ENCODE measurements around the gene HENMT1.
A peak's percentile ranks its signal among the peaks of the same experiment; 100 is the strongest.
"Not testable (repeated sequence)": the region's sequence is repeated elsewhere in the genome, so short reads cannot be mapped to it uniquely, and the experiment has no call there.

The HENMT1 gene

DNA sequence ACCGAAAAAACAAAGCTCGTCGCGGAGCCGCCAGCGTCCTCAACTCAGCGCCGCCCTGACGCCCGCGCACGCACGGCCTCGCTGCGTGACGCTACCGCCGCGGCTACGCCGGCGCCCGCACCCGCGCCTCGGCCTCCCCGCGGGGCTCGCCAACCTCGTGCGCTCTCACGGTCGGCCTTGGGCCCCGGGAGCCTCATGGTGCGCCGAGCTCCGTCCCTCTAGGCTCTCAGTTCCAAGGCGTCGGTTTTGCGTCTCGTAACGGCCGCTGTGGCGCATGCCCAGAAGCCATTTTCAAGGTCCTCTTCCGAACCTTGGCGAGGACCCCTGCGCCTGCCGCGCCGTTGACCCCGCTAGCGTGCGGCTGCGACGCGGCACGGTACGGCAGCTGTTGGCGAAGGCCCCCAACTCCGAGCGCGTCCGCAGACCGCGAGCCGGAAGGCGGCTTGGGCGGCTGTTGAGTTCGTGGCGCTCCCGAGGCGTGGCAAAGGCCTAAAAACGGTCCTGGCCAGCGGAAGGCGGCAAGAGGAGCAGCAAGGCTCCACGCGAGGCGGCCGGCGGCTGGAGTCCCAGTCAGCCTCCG lies at the start of gene HENMT1:
HENMT1 (minus strand) TSS at position 64 of the 580 bp plus-strand sequence. CDS start 1,209 bp downstream, outside the sequence.
- no peak for TF ChIP-seq CTCF (IDR thresholded peaks at IDR 0.05; ENCODE audit: control insufficient read depth, extremely low read depth, insufficient read depth)
- H3K4me3 ChIP-seq (ENCODE audit: low read depth, low read length), result peak within 1 kb of the TSS; percentile 41
- DNase-seq (ENCODE audit: low read depth), result no peak

DNA sequence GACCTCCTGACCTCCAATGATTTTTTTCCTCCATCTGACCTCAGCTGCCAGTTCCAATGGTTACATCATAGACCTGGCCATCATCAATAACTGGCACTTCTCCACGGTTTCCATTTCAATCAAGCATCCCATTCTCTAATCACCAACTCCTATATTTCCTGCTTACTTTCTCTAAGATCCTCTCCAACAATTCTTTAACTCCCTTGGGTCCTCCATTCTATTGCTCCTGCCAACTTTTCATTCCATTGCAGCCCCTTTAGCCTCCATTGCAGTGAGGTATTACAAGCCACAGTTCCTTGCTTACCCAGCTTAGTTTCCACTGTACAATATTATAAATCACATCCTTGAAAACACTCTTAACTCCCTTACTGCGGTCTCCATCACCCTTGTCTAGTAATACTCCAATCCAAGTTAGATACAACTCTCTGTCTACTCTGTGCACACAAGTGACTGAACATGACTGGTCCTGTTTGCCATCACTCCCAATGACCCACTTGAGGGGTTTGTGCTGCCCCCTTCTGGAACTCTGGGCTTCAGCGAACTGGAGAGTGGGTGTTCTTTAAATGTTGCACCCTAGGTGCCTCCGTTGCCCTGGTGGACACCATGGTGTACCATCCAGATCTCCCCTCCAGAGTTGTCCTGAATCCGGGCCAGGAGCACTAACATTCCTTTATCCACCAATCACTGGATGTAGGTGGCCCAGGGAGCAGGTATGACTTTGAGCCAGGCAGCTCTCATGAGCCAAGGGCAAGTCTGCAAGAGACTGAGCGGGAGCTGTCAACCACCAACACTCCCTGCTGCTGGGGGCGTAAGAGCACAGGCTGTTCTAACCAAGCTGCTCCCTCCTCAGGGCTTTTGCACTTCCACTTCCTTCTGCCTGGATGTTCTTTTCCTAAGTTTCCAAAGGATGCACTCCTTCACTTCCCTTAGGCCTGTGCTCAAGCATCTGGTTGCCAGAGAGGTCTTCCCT lies 48.1 kb upstream of the HENMT1 start:
- H3K4me3 ChIP-seq (ENCODE audit: low read depth, low read length), result no peak overlapping the region
- 0 out of 2 replicates have a peak, but pooled peaks have one; percentile 17 for TF ChIP-seq CTCF (IDR thresholded peaks at IDR 0.05; ENCODE audit: control insufficient read depth, extremely low read depth, insufficient read depth)
- no peak for DNase-seq (ENCODE audit: low read depth)

GRCh38 chr1:108706643-108707042 lies 45.8 kb upstream of the HENMT1 start:
- DNase-seq (ENCODE audit: low read depth), result no peak
- no peak for TF ChIP-seq CTCF (IDR thresholded peaks at IDR 0.05; ENCODE audit: control insufficient read depth, extremely low read depth, insufficient read depth)
- no peak overlapping the region for H3K4me3 ChIP-seq (ENCODE audit: low read depth, low read length)

DNA sequence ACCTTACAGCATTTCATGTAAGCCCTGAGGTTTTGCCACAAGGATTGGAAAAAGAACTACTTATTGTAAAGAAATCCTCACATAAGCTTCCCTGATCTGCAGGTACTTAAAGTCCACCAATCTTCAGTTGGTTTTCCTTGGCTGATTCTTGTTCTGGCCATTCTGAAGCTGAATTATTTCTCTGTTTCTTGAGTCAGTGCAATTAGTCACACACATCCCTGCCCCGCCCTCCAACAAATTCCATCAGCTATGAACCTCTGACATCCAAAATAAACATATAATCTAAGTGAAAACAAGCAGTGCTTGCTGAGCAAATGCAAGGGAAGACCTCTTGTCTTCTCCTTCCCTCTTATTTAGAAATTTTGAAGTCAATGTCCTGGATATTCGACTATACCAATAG lies 43.6 kb upstream of the HENMT1 start:
- H3K4me3 ChIP-seq (ENCODE audit: low read depth, low read length), result no peak overlapping the region
- DNase-seq (ENCODE audit: low read depth), result no peak
- no peak for TF ChIP-seq CTCF (IDR thresholded peaks at IDR 0.05; ENCODE audit: control insufficient read depth, extremely low read depth, insufficient read depth)

GRCh38 chr1:108703939-108704338 lies 43.0 kb upstream of the HENMT1 start:
- no peak overlapping the region for H3K4me3 ChIP-seq (ENCODE audit: low read depth, low read length)
- TF ChIP-seq CTCF (IDR thresholded peaks at IDR 0.05; ENCODE audit: control insufficient read depth, extremely low read depth, insufficient read depth), result no peak
- no peak for DNase-seq (ENCODE audit: low read depth)

DNA sequence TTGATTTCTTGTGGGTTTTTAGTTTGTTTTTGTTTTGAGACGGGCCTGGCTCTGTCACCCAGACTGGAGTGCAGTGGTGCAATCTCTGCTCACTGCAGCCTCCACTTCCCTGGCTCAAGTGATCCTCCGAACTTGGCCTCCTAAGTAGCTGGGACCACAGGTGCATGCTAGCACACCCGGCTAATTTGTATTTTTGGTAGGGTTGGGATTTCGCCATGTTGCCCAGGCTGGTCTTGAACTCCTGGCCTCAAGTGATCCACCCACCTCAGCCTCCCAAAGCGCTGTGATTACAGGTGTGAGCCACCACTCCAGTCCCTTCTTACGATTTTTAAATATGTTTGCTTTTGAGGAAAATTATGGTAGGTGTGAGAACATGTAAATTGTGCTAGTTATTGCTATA lies 41.2 kb upstream of the HENMT1 start:
- H3K4me3 ChIP-seq (ENCODE audit: low read depth, low read length); DNase-seq (ENCODE audit: low read depth): not testable (repeated sequence)

- no peak overlapping the region for H3K4me3 ChIP-seq (ENCODE audit: low read depth, low read length)
- no peak for DNase-seq (ENCODE audit: low read depth)
- TF ChIP-seq CTCF (IDR thresholded peaks at IDR 0.05; ENCODE audit: control insufficient read depth, extremely low read depth, insufficient read depth), result no peak
These were observed 40.4 kb upstream of the HENMT1 start for GRCh38 chr1:108701176-108701849.

Data from LNCaP clone FGC (cell line).